Ovary (tissue), 9 donors: ENCODE measurements around the gene NOL3. TPM values are rescaled to one million over a fixed set of nuclear protein-coding genes. Genes with fewer than 3 reads are reported as not detected.

Source experiments
- DNase-seq, 5 donors: peaks; one replicate each; pipeline ENCODE4 v3.0.0-alpha.2; 2019 to 2020
- H3K27ac ChIP-seq, 2 donors: fragments of 200-600 bp; one replicate each; pipeline versions ENCODE4 v1.5.1 to v1.8.0; 2019 to 2022
- H3K27me3 ChIP-seq: fragments of 200-600 bp; one replicate; pipeline ENCODE4 v1.8.0; 2022
- H3K36me3 ChIP-seq: fragments of 200-600 bp; sonication (generic); one replicate; pipeline ENCODE4 v1.5.1; 2019
- H3K4me1 ChIP-seq: one replicate; pipeline ENCODE4 v1.8.1; 2013; ENCODE audit warnings: mild to moderate bottlenecking, moderate library complexity; ENCODE audit not compliant: insufficient read depth
- H3K4me3 ChIP-seq: fragments of 200-600 bp; sonication (generic); one replicate; pipeline ENCODE4 v1.5.1; 2017
- H3K9me3 ChIP-seq, 2 donors: fragments of 200-600 bp in 1 of 2; sonication (generic) in 1 of 2; one replicate each; pipeline versions ENCODE4 v1.5.1 to v1.8.1; 2013 to 2019; ENCODE audit warnings: mild to moderate bottlenecking in 1 of 2, moderate library complexity in 1 of 2
- CTCF ChIP-seq, 3 donors: fragments of 450-650 bp in 2 of 3; fragments of 200-600 bp in 1 of 3; IDR thresholded peaks; one replicate each; pipeline versions ENCODE4 v1.5.1 to v1.8.0; 2016 to 2022; ENCODE audit warnings: antibody characterized with exemption in 3 of 3, mild to moderate bottlenecking in 1 of 3
- EP300 ChIP-seq: sonication (generic); formaldehyde crosslinking; IDR thresholded peaks from one replicate; pipeline ENCODE4 v1.6.1; 2017; ENCODE audit warnings: antibody characterized with exemption
- POLR2A ChIP-seq: fragments of 450-650 bp; IDR thresholded peaks from one replicate; pipeline ENCODE4 v1.6.1; 2017; ENCODE audit warnings: antibody characterized with exemption, mild to moderate bottlenecking, moderate library complexity
- WGBS, 3 donors: extraction: QIAGEN DNeasy Blood & Tissue Kit in 1 of 3; methylation state at CpG; one replicate each; pipeline versions ENCODE4 v1.1.5 to v1.1.7; 2013 to 2017; 5-methylcytosine and 5-hydroxymethylcytosine counted together
- intact Hi-C, 4 donors: fragments of 100-400 bp; cut with DNase I; formaldehyde crosslinking; loops; one replicate each; pipeline versions ENCODE4 v1.11.0 to v1.15.1; 2022 to 2023
- polyA plus RNA-seq, 2 donors: library from polyadenylated mRNA; stranded (reverse); fragments of 200-250 nt in 1 of 2; fragments of 350-450 nt in 1 of 2; fragmentation: Illumina TruSeq in 1 of 2; extraction: RNeasy Lipid Tissue Mini Kit (QIAGEN cat#74804) in 1 of 2; gene quantifications; one replicate each; pipeline ENCODE4 v1.2.3, GENCODE V29; 2013 to 2014
- total RNA-seq, 7 donors: library from RNA; depleted of rRNA in 2 of 7; stranded (reverse); fragments of >200 nt in 2 of 7; fragmentation: NEBNext Ultra II Directional in 3 of 7; extraction: Animal tissue kit (Norgen Biotek cat#: 25700) in 3 of 7; gene quantifications; one replicate each; pipeline versions ENCODE4 v1.1.0 to v1.2.4, GENCODE V29; 2016 to 2023
- donor health status: DM: no; HTN: no; CAD: no; lungs with moderate emphysema.
- donor health status: DM: no; HTN: no; CAD: no.
- donor health status: Bipolar disorder and iron deficiency.
- donor health status: DM: yes; HTN: yes; CAD: no.
- donor health status: DM: no; HTN: no; CAD: no.
- donor health status: DM: yes; HTN: yes; CAD: no.

NOL3 gene
- total and polyA plus RNA-seq, 9 donors: 14.1 to 31.7 (median 21.4) TPM

- Histone ChIP-seq H3K27me3 (no peaks in the 10 kb centered on the region), H3K27ac (no peak overlapping the region), H3K9me3 (no peaks in the 10 kb centered on the region), H3K36me3 (no peaks in the 10 kb centered on the region), H3K4me3 (no peak overlapping the region), H3K4me1 (peaks cover 2% of the 10 kb centered on the region)
- DNase-seq: peak in 3 of 5 donors; percentile 44 to 66 (median 47)
- TF ChIP-seq POLR2A: no peak
- peak in 1 of 3 donors; percentile 17 for TF ChIP-seq CTCF (IDR thresholded peaks at IDR 0.05)
- no peak for TF ChIP-seq EP300
- WGBS, 3 donors: 53 to 54% (median 54%) methylated on average over 12 of the region's 12 CpGs
- intact Hi-C loops: no loop called here
These were observed 27.9 kb downstream of the NOL3 start for GRCh38 chr16:67198238-67198734.

- H3K36me3 ChIP-seq: no peaks in the 10 kb centered on the region
- intact Hi-C loops: no loop called here
- WGBS, 3 donors: 18 to 24% (median 22%) methylated on average over 43 to 61 of the region's 61 CpGs
These were observed 28.9 kb downstream of the NOL3 start, which contains the start of gene ELMO3 for GRCh38 chr16:67199011-67199807. Gene ELMO3 (plus strand): TSS chr16:67199131. CDS start chr16:67199327, 196 bp downstream.

GRCh38 chr16:67199808-67200198 lies 29.5 kb downstream of the NOL3 start:
- WGBS, 3 donors: 21 to 29% (median 23%) methylated on average over 21 to 22 of the region's 22 CpGs
- Histone ChIP-seq H3K27me3 (no peaks in the 10 kb centered on the region), H3K36me3 (no peaks in the 10 kb centered on the region), H3K4me3 (peak overlapping the region; percentile 4), H3K4me1 (peaks cover 1% of the 10 kb centered on the region), H3K9me3 (no peaks in the 10 kb centered on the region), H3K27ac (no peak overlapping the region)
- intact Hi-C loops: no loop called here
- peak in 2 of 5 donors; percentile 37 to 65 for DNase-seq
- TF ChIP-seq POLR2A (no peak), CTCF (IDR thresholded peaks at IDR 0.05) (no peak), EP300 (no peak)

More at GRCh38 chr16:67199011-67199807, 28.9 kb downstream of the NOL3 start, which contains the start of gene ELMO3:
- Histone ChIP-seq H3K27ac (no peak within 1 kb of the TSS), H3K27me3 (no peaks in the 10 kb centered on the region), H3K9me3 (no peaks in the 10 kb centered on the region), H3K4me3 (peak within 1 kb of the TSS; percentile 4), H3K4me1 (peaks cover 1% of the 10 kb centered on the region)
- peak in 3 of 5 donors; percentile 44 to 66 (median 55) for DNase-seq
- TF ChIP-seq POLR2A (no peak), CTCF (IDR thresholded peaks at IDR 0.05) (no peak), EP300 (no peak)

- TF ChIP-seq EP300 (no peak), CTCF (IDR thresholded peaks at IDR 0.05) (no peak), POLR2A (no peak)
- no peak overlapping the region for H3K4me3 ChIP-seq
- H3K36me3 ChIP-seq: no peaks in the 10 kb centered on the region
- no peaks in the 10 kb centered on the region for H3K27me3 ChIP-seq
- H3K27ac ChIP-seq: no peak overlapping the region
- H3K4me1 ChIP-seq: peaks cover 1% of the 10 kb centered on the region
- 85 to 89% (median 88%) methylated on average over 8 of the region's 8 CpGs for WGBS, 3 donors
- H3K9me3 ChIP-seq: no peaks in the 10 kb centered on the region
- no peak for DNase-seq
- intact Hi-C loops: no loop called here
These were observed 30.2 kb downstream of the NOL3 start for GRCh38 chr16:67200491-67200890.
